KOPT-K1 (cell line): Measurements from ENCODE around the gene TYW3.

ENCODE experiments used
- H3K27ac ChIP-seq: fragments of 200-600 bp; sonication (generic); 2 replicates; pipeline ENCODE4 v1.5.1; 2016; ENCODE audit warnings: antibody characterized with exemption, mild to moderate bottlenecking, low read depth, low read length; ENCODE audit not compliant: poor library complexity, severe bottlenecking
- H3K36me3 ChIP-seq: fragments of 200-600 bp; sonication (generic); 2 replicates; pipeline ENCODE4 v1.5.1; 2017; ENCODE audit warnings: antibody characterized with exemption, mild to moderate bottlenecking, low read length, moderate library complexity; ENCODE audit not compliant: insufficient read depth
- H3K9me3 ChIP-seq: fragments of 200-600 bp; sonication (generic); 2 replicates; pipeline ENCODE4 v1.5.1; 2017; ENCODE audit warnings: antibody characterized with exemption, low read length, mild to moderate bottlenecking; ENCODE audit not compliant: insufficient read depth, poor library complexity, severe bottlenecking

Gene TYW3

DNA sequence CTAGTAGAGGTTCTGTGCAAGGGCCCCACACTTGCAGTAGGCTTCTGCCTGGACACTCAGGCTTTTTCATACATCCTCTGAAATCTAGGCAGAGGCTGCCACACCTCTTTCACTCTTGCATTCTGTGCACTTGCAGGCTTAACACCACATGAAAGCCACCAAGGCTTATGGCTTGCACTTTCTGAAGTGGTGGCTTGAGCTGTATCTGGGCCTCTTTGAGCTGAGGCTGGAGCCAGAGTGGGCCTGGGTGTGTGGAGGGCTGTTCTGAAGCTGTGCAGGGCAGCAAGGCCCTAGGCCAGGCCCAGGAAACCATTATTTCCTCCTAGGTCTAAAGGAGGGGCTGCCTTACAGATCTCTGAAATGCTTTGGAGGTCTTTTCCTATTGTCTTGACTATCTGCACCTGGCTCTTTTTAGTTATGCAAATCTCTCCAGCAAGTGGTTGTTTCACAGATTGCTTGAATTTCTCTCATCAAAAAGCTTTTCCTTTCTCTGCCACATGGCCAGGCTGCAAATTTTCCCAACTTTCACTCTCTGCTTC is 66.2 kb downstream of the TYW3 start:
- H3K27ac ChIP-seq, result no peak overlapping the region
- no peaks in the 10 kb centered on the region for H3K9me3 ChIP-seq
- H3K36me3 ChIP-seq, result no peaks in the 10 kb centered on the region

DNA sequence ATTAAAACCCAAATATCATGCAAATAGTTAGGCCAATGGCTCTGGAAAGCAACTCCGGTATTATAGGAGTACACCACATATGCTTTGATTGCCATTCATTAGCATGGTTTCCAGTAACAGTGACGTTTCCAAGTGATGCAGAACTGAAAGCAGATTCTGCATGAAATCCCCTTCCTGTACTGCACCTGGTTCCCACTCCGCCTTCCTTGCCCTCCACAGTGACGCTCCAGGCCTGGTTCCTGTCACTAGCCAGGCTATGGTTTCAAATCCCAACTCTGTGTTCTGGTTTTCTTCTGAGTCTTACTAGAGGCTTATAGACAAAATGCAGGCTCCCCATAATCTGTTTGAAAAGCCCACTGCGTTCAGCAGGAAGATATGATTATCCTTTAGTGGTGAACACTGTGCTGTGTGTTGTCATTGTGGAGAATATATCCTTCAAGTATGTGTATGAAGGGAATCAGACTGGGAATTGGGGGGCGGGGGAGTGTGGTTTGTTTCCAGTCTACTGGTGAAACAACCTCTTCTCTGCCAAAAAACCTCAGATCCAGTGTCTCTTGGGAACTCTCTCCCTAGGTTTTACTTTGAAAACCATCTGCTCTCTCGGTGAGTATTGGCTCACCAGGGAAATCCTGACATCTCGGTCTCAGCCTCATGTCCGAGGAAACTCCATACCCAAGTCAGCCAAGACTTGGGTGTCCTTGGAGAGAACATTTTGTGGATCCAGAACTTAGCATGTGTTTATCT is 78.7 kb downstream of the TYW3 start:
- H3K27ac ChIP-seq, result no peak overlapping the region
- H3K9me3 ChIP-seq, result no peaks in the 10 kb centered on the region
- H3K36me3 ChIP-seq, result no peaks in the 10 kb centered on the region

DNA sequence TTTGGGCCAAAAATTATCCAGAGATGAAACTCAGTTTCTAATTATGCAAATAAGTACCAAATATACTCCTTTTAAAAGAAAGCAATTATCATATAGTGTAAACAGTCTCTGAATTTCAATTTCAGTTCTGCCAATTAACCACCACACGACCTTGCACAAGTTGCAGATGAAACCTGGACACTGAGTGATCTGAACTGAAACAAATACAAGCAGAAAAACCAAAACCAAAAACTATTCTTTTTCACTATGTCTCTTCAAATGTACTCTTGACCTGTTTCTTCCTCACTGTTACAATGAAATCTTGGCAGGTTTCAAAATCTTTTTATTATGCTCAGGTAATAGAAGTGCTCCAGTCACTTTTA is 79.2 kb downstream of the TYW3 start:
- Histone ChIP-seq H3K36me3 (no peaks in the 10 kb centered on the region), H3K27ac (no peak overlapping the region), H3K9me3 (no peaks in the 10 kb centered on the region)
